Suprapubic skin (tissue), 4 donors: ENCODE results near the gene SLC37A3. TPM values are rescaled to one million over a fixed set of nuclear protein-coding genes. Genes with fewer than 3 reads are reported as not detected.
A peak's percentile ranks its signal among the peaks of the same experiment; 100 is the strongest.
"Not testable (repeated sequence)": the region's sequence is repeated elsewhere in the genome, so short reads cannot be mapped to it uniquely, and the experiment has no call there.

Experiments
- DNase-seq, 2 donors: peaks; one replicate each; pipeline ENCODE4 v3.0.0-alpha.2; 2019; ENCODE audit warnings: low spot score in 2 of 2
- H3K27ac ChIP-seq: fragments of 200-600 bp; sonication (generic); one replicate; pipeline ENCODE4 v1.5.1; 2019
- H3K27me3 ChIP-seq: fragments of 200-600 bp; sonication (generic); one replicate; pipeline ENCODE4 v1.5.1; 2019
- H3K36me3 ChIP-seq: fragments of 200-600 bp; sonication (generic); one replicate; pipeline ENCODE4 v1.5.1; 2019
- H3K4me1 ChIP-seq: fragments of 200-600 bp; sonication (generic); one replicate; pipeline ENCODE4 v1.5.1; 2019
- H3K4me3 ChIP-seq: fragments of 200-600 bp; sonication (generic); one replicate; pipeline ENCODE4 v1.5.1; 2019; ENCODE audit warnings: mild to moderate bottlenecking
- H3K9me3 ChIP-seq: fragments of 200-600 bp; sonication (generic); one replicate; pipeline ENCODE4 v1.5.1; 2019
- CTCF ChIP-seq, 2 donors: fragments of 200-600 bp in 1 of 2; fragments of 450-650 bp in 1 of 2; sonication (generic) in 1 of 2; IDR thresholded peaks; one replicate each; pipeline ENCODE4 v1.5.1; 2016 to 2019; ENCODE audit warnings: antibody characterized with exemption in 2 of 2, mild to moderate bottlenecking in 1 of 2, moderate library complexity in 1 of 2
- EP300 ChIP-seq: sonication (generic); formaldehyde crosslinking; IDR thresholded peaks from one replicate; pipeline ENCODE4 v1.6.1; 2017; ENCODE audit warnings: antibody characterized with exemption
- POLR2A ChIP-seq, 2 donors: fragments of 450-650 bp; IDR thresholded peaks; one replicate each; pipeline ENCODE4 v1.6.1; 2017; ENCODE audit warnings: antibody characterized with exemption in 2 of 2, mild to moderate bottlenecking in 2 of 2, moderate library complexity in 2 of 2
- POLR2AphosphoS5 ChIP-seq, 3 donors: sonication (generic); formaldehyde crosslinking; IDR thresholded peaks; one replicate each; pipeline ENCODE4 v1.6.1; 2017; ENCODE audit warnings: antibody characterized with exemption in 3 of 3
- WGBS: methylation state at CpG from one replicate; pipeline ENCODE4 v1.1.5; 2018; 5-methylcytosine and 5-hydroxymethylcytosine counted together
- total RNA-seq, 4 donors: library from RNA; depleted of rRNA; stranded (reverse); fragments of >200 nt; gene quantifications; one replicate each; pipeline ENCODE4 v1.1.0, GENCODE V29; 2016

SLC37A3 gene
- total RNA-seq, 4 donors from 2014 or later = 27.3 to 61.4 (median 39.2) TPM

DNA sequence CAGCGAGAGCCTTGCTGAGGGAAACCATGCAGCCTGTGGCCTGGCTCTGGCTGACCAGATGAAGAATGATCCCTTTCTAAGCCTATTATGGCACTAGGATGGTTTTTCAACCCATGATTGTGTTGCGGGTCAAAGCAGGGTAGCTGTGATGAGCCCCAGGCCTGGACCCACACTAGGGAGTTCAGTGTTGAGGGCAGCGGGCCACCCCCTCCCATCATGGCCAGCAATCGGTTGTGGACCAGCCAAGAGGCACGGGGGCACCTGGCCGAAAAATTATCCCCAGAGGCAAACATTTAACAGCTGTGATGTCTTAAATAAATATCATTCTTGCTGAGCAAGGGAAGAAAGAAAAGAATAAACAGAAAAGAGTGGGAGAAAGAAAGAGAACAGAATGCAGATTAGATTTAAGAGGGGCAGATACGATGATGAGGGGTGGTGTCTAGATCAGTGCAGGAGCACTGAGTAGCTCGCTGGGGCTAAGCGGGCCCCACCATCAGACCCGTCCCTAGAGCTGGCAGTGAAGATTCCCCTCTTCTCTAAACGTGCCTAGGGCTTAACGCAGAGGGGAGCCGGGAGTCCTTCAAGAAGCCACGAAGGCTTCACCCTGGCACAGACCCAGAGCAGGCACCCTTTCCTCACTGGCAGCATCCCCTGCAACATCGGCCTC lies 82.7 kb downstream of the SLC37A3 start:
- Histone ChIP-seq H3K9me3 (no peaks in the 10 kb centered on the region), H3K27ac (peak overlapping the region; percentile 88), H3K4me3 (peak overlapping the region; percentile 33), H3K36me3 (no peaks in the 10 kb centered on the region), H3K27me3 (no peaks in the 10 kb centered on the region), H3K4me1 (peaks cover 36% of the 10 kb centered on the region)
- TF ChIP-seq EP300 (no peak), POLR2A (IDR thresholded peaks at IDR 0.05) (no peak), CTCF (IDR thresholded peaks at IDR 0.05) (no peak)
- DNase-seq = no peak
- 48% methylated on average over 13 of the region's 15 CpGs for WGBS

DNA sequence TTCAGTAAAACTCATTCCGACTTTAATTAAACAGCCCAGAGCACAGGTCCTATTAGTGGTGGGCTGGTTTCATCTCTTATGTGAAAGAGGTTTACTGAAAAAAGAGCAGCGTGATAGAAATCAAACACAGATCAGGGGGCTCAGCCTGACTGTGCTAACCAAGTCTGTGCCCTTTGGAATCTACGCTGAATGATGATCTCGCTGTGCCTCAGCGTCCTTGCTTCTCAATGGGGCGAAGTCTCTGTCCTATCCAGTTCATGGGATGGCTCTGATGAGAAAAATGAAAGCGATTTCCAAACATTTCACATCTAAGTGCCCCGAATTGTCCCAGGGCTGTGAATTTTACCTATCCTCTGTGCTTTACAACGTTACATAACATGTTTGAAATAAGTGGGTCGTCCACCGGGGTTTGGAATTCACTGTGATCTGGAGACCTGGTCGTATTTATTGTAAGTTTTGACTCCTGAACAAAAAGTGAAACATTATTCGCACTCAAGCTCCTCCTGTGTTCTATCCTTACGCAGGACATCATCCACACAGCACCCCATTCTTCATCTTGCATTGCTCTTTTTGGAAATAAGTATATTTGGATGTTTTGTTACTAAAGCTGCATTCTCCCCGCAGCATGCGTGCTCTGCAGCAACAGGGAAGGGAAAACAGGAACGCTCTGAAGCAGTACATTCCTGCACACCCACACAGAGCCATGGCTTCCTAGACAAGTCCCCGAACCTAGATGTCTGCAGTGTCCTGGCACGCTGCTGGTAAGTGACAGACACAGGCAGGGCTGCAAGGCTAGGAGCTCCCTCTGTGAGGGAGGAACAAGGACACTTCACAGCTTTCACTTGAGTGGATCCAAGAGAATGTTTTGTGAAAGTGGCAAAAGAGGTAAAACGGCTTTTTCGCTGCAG lies 83.5 kb downstream of the SLC37A3 start:
- H3K27me3 ChIP-seq = no peaks in the 10 kb centered on the region
- H3K36me3 ChIP-seq = no peaks in the 10 kb centered on the region
- H3K4me1 ChIP-seq = peaks cover 36% of the 10 kb centered on the region
- peak overlapping the region; percentile 33 for H3K4me3 ChIP-seq
- TF ChIP-seq CTCF (IDR thresholded peaks at IDR 0.05) (no peak), POLR2A (IDR thresholded peaks at IDR 0.05) (no peak), EP300 (no peak), POLR2AphosphoS5 (IDR thresholded peaks at IDR 0.05) (no peak)
- H3K27ac ChIP-seq = peak overlapping the region; percentile 88
- 81% methylated on average over 21 of the region's 21 CpGs for WGBS
- no peak for DNase-seq
- H3K9me3 ChIP-seq = no peaks in the 10 kb centered on the region

DNA sequence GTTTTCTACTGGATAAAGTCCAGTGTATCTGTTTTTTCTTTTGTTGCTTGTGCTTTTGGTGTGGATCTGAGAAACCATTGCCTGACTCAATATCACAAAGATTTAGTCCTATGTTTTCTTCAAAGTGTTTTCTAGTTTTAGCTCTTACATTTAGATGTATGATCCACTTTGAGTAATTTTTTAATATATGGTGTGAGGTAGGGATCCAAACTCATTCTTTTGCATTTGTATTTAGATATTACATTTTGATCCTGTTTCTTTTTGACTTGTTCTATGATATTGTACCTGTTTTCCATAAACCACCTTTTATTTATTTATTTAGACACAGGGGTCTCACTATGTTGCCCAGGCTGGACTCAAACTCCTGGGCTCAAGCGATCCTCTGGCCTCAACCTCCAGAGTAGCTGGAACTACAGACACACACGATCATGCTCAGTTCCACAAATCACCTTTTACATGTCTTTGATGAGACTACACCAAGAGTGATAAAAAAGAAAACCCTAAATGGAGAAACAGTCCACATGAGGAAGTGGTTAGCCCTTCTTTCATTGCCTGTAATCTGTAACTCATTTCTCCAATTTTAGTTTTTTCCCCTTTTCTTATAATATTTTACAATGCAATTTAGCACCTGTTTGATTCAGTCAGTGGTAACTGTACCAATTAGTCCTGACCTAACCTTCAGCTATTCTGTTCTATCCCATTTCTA lies 86.0 kb downstream of the SLC37A3 start:
- 87% methylated on average over 2 of the region's 2 CpGs for WGBS
- peaks cover 36% of the 10 kb centered on the region for H3K4me1 ChIP-seq

GRCh38 chr7:140311128-140311527 lies 87.2 kb downstream of the SLC37A3 start:
- DNase-seq, H3K27me3 ChIP-seq, H3K27ac ChIP-seq, H3K9me3 ChIP-seq, H3K36me3 ChIP-seq, H3K4me3 ChIP-seq: not testable (repeated sequence)
- WGBS = 91% methylated on average over 2 of the region's 2 CpGs
- H3K4me1 ChIP-seq = peaks cover 24% of the 10 kb centered on the region

More for the DNA sequence above, 86.0 kb downstream of the SLC37A3 start:
- H3K36me3 ChIP-seq = no peaks in the 10 kb centered on the region
- no peak overlapping the region for H3K27ac ChIP-seq
- no peaks in the 10 kb centered on the region for H3K27me3 ChIP-seq
- no peak for DNase-seq
- H3K4me3 ChIP-seq = no peak overlapping the region
- TF ChIP-seq POLR2AphosphoS5 (IDR thresholded peaks at IDR 0.05) = no peak
- no peak for TF ChIP-seq POLR2A (IDR thresholded peaks at IDR 0.05)
- no peak for TF ChIP-seq EP300
- TF ChIP-seq CTCF (IDR thresholded peaks at IDR 0.05) = no peak
- H3K9me3 ChIP-seq = no peaks in the 10 kb centered on the region

GRCh38 chr7:140310337-140311002 lies 87.9 kb downstream of the SLC37A3 start:
- DNase-seq = no peak
- Histone ChIP-seq H3K36me3 (no peaks in the 10 kb centered on the region), H3K9me3 (no peaks in the 10 kb centered on the region), H3K27me3 (no peaks in the 10 kb centered on the region), H3K4me1 (peaks cover 17% of the 10 kb centered on the region), H3K27ac (no peak overlapping the region), H3K4me3 (no peak overlapping the region)
- WGBS = 75% methylated on average over 3 of the region's 3 CpGs
- TF ChIP-seq POLR2A (IDR thresholded peaks at IDR 0.05) = no peak
- TF ChIP-seq EP300 = no peak
- TF ChIP-seq CTCF (IDR thresholded peaks at IDR 0.05) = no peak
- TF ChIP-seq POLR2AphosphoS5 (IDR thresholded peaks at IDR 0.05) = no peak
